Natural killer cell (primary cell): ENCODE measurements around the gene PLPPR2. TPM values are rescaled to one million over a fixed set of nuclear protein-coding genes. Genes with fewer than 3 reads are reported as not detected.
A peak's percentile ranks its signal among the peaks of the same experiment; 100 is the strongest.

Source experiments
- ATAC-seq, 3 donors: fragments of 150-1000 bp in 2 of 3; fragments of 200-7000 bp in 1 of 3; cut with Tn5 transposase; 1 replicate in 1 of 3; 2 replicates in 2 of 3; pipeline ENCODE4 v1.10.0; 2021; ENCODE audit warnings: mild to moderate bottlenecking in 2 of 3, moderate library complexity in 2 of 3
- DNase-seq, 2 donors: peaks; one replicate each; pipeline versions ENCODE4 v3.0.0 to v3.0.0-alpha.2; 2013 to 2021; ENCODE audit warnings: mixed read lengths in 1 of 2
- H3K27ac ChIP-seq: one replicate; pipeline ENCODE4 v1.5.1; 2013; ENCODE audit warnings: mild to moderate bottlenecking, low read length
- H3K27me3 ChIP-seq: one replicate; pipeline ENCODE4 v1.6.1; 2013; ENCODE audit warnings: low read length; ENCODE audit not compliant: control insufficient read depth, insufficient read depth
- H3K36me3 ChIP-seq: one replicate; pipeline ENCODE4 v1.6.1; 2013; ENCODE audit warnings: low read length; ENCODE audit not compliant: control insufficient read depth, insufficient read depth
- H3K4me1 ChIP-seq: one replicate; pipeline ENCODE4 v1.6.1; 2013; ENCODE audit warnings: low read length; ENCODE audit not compliant: control insufficient read depth, insufficient read depth
- H3K4me3 ChIP-seq: one replicate; pipeline ENCODE4 v1.5.1; 2013; ENCODE audit warnings: low read length
- H3K9me3 ChIP-seq: one replicate; pipeline ENCODE4 v1.6.1; 2013; ENCODE audit warnings: low read length; ENCODE audit not compliant: control insufficient read depth, insufficient read depth
- H3K27ac Mint-ChIP-seq, 2 donors: one replicate each; pipeline ENCODE4 v1.8.0; 2022; ENCODE audit warnings: mild to moderate bottlenecking in 2 of 2, mixed read lengths in 2 of 2, moderate library complexity in 1 of 2
- H3K27me3 Mint-ChIP-seq, 2 donors: one replicate each; pipeline ENCODE4 v1.8.0; 2022; ENCODE audit warnings: low read depth in 2 of 2, mixed read lengths in 2 of 2
- H3K36me3 Mint-ChIP-seq: one replicate; pipeline ENCODE4 v1.8.0; 2022; ENCODE audit warnings: mixed read lengths
- H3K4me1 Mint-ChIP-seq, 2 donors: one replicate each; pipeline ENCODE4 v1.8.0; 2022; ENCODE audit warnings: mixed read lengths in 2 of 2
- H3K4me3 Mint-ChIP-seq: one replicate; pipeline ENCODE4 v1.8.0; 2022; ENCODE audit warnings: mild to moderate bottlenecking, moderate library complexity, mixed read lengths
- H3K9me3 Mint-ChIP-seq, 2 donors: one replicate each; pipeline ENCODE4 v1.8.0; 2022; ENCODE audit warnings: mixed read lengths in 2 of 2
- CTCF ChIP-seq: fragments of 200-600 bp; IDR thresholded peaks from one replicate; pipeline ENCODE4 v1.8.0; 2022; ENCODE audit warnings: antibody characterized with exemption
- WGBS: methylation state at CpG from one replicate; pipeline ENCODE4 v1.1.7; 2013; ENCODE audit warnings: missing lambda C conversion rate; ENCODE audit not compliant: insufficient coverage; 5-methylcytosine and 5-hydroxymethylcytosine counted together
- intact Hi-C: fragments of 100-400 bp; cut with micrococcal nuclease; formaldehyde crosslinking; loops from one replicate; pipeline ENCODE4 v1.14.2; 2022
- total RNA-seq, 4 donors: library from RNA; stranded (reverse); fragments of 120-200 nt in 1 of 4; gene quantifications; one replicate each; pipeline versions ENCODE4 v1.2.3 to v1.2.4, GENCODE V29; 2013 to 2022

Gene PLPPR2
- total RNA-seq, 3 donors from 2014 or later (not counting 1 experiment from before 2014, with no cell fraction given), result 13.3 to 21.1 (median 16.1) TPM

DNA sequence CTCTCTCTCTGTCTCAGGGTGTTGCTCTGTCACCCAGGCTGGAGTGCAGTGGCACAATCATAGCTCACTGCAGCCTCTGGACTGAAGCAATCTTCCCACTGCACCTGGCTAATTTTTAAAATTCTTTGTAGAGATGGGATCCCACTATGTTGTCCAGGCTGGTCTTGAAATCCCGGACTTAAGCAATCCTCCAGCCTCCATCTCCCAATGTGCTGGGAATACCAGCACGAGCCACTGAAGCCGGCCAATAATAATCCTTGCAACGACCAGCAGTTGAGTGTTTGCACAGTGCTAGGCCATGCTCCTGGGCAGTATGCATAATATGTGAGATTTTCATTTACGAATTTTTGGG lies 29.5 kb downstream of the PLPPR2 start:
- Histone ChIP-seq H3K9me3 (no peaks in the 10 kb centered on the region), H3K4me1 (peaks cover 48% of the 10 kb centered on the region), H3K4me3 (no peak overlapping the region), H3K27me3 (peaks cover 14% of the 10 kb centered on the region), H3K27ac (no peak overlapping the region), H3K36me3 (no peaks in the 10 kb centered on the region)
- 91% methylated on average over 5 of the region's 5 CpGs for WGBS
- ATAC-seq (no peak), DNase-seq (no peak)
- Mint-ChIP-seq H3K4me1 (peaks cover 23 to 31% of the 10 kb centered on the region in 2 donors), H3K27ac (no peak overlapping the region), H3K27me3 (peaks cover 0 to 22% of the 10 kb centered on the region in 2 donors), H3K4me3 (no peak overlapping the region), H3K36me3 (no peaks in the 10 kb centered on the region), H3K9me3 (no peaks in the 10 kb centered on the region)
- no peak for TF ChIP-seq CTCF
- intact Hi-C loops, result loop anchor here (5.0 kb wide), 1 partner anchor 38 kb away; no protein-coding TSS in a partner anchor

DNA sequence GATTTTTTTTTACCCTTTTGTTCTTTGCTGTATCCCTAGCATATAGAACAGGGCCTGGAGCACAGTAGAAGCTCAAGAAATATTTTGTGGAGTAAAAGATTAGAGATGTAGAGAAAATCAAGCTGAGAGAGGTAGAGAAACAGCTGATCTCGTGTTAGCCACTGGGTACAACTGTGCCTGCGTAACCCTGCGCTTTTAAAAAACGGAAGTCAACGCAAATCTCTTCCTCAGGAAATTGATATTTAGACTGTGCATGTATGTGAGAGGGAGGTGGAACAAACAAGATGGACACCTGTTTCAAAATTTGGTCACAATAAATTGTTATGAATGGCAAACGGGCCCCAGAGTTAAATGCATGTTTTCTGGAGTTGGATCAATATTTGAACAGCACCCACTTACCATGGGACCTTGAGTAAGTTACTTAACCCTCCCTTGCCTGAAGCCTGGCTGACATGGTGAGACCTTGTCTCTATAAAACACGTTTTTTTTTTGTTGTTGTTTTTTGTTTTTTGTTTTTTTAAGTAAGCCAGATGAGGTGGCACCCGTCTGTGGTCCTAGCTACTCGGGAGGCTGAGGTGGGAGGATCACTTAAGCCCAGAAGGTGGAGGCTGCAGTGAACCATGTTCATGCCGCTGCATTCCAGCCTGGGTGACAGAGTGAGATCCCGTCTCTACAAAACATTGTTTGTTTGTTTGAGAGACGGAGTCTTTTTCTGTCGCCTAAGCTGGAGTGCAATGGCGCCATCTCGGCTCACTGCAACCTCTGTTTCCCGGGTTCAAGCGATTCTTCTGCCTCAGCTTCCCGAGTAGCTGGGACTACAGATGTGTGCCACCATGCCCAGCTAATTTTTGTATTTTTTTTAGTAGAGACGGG lies 32.2 kb downstream of the PLPPR2 start:
- intact Hi-C loops, result no loop called here
- peak in 1 of 2 donors; percentile 28 for DNase-seq

DNA sequence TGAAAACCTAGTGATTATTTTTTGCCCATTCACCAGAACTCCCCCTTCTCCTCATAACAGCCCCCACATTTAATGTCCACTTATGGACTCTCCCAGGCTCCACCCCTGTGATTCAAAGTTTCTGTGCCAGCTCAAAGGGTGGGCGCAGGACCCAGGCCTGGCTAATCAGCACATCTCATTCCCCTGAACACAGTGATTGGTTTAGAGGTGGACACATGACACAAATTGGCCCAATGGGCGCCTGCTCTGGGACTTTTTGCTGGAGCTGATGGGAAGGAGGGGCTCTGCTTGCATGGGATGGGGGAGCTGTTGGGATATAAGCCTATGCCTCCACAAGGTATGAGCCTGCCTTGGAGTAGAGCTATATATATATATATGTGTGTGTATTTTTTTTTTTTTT lies 35.1 kb downstream of the PLPPR2 start:
- peaks cover 5% of the 10 kb centered on the region for H3K9me3 ChIP-seq
- WGBS, result 100% methylated on average over 2 of the region's 2 CpGs
- peaks cover 5% of the 10 kb centered on the region for H3K4me1 ChIP-seq
- Mint-ChIP-seq H3K4me3 (no peak overlapping the region), H3K36me3 (no peaks in the 10 kb centered on the region), H3K27ac (no peak overlapping the region), H3K27me3 (peaks cover 0 to 3% of the 10 kb centered on the region in 2 donors), H3K4me1 (no peaks in the 10 kb centered on the region), H3K9me3 (no peaks in the 10 kb centered on the region)
- ATAC-seq (no peak), DNase-seq (no peak)
- TF ChIP-seq CTCF, result no peak
- H3K36me3 ChIP-seq, result no peaks in the 10 kb centered on the region
- intact Hi-C loops, result no loop called here
- H3K4me3 ChIP-seq, result no peak overlapping the region
- no peak overlapping the region for H3K27ac ChIP-seq
- no peaks in the 10 kb centered on the region for H3K27me3 ChIP-seq

More for the DNA sequence above, 32.2 kb downstream of the PLPPR2 start:
- H3K9me3 ChIP-seq, result peaks cover 5% of the 10 kb centered on the region
- ATAC-seq, result no peak
- H3K4me1 ChIP-seq, result peaks cover 25% of the 10 kb centered on the region
- H3K36me3 ChIP-seq, result no peaks in the 10 kb centered on the region
- no peak for TF ChIP-seq CTCF
- Mint-ChIP-seq H3K27ac (no peak overlapping the region), H3K36me3 (no peaks in the 10 kb centered on the region), H3K9me3 (no peaks in the 10 kb centered on the region), H3K4me1 (peaks cover 5 to 10% of the 10 kb centered on the region in 2 donors), H3K4me3 (no peak overlapping the region), H3K27me3 (peaks cover 0 to 14% of the 10 kb centered on the region in 2 donors)
- peaks cover 10% of the 10 kb centered on the region for H3K27me3 ChIP-seq
- WGBS, result 61% methylated on average over 19 of the region's 19 CpGs
- H3K27ac ChIP-seq, result no peak overlapping the region
- no peak overlapping the region for H3K4me3 ChIP-seq
